Prostate gland (tissue), 2 donors: ENCODE data around the gene C6orf132. TPM values are rescaled to one million over a fixed set of nuclear protein-coding genes. Genes with fewer than 3 reads are reported as not detected.

Source experiments
- DNase-seq: peaks from one replicate; pipeline ENCODE4 v3.0.0-alpha.2; 2019; ENCODE audit warnings: low spot score
- H3K27ac ChIP-seq, 2 donors: fragments of 200-600 bp; sonication (generic); 2 replicates each; pipeline ENCODE4 v1.5.1; 2017 to 2019
- H3K27me3 ChIP-seq: fragments of 200-600 bp; sonication (generic); replicated peaks from 2 replicates; pipeline ENCODE4 v1.5.1; 2019; ENCODE audit not compliant: insufficient read depth
- H3K36me3 ChIP-seq, 2 donors: fragments of 200-600 bp; sonication (generic); 1 replicate in 1 of 2; 2 replicates in 1 of 2; pipeline versions ENCODE4 v1.5.1 to v1.8.1; 2017 to 2019
- H3K4me1 ChIP-seq: fragments of 200-600 bp; sonication (generic); replicated peaks from 2 replicates; pipeline ENCODE4 v1.5.1; 2019
- H3K4me3 ChIP-seq, 2 donors: fragments of 200-600 bp; sonication (generic); 2 replicates each; pipeline ENCODE4 v1.5.1; 2017 to 2019
- H3K9me3 ChIP-seq: fragments of 200-600 bp; sonication (generic); 2 replicates; pipeline ENCODE4 v1.5.1; 2017
- CTCF ChIP-seq, 4 experiments: fragments of 200-600 bp in 2 of 4; fragments of 450-650 bp in 2 of 4; sonication (generic) in 2 of 4; IDR thresholded peaks; 1 replicate in 3 of 4; 2 replicates in 1 of 4; pipeline ENCODE4 v1.5.1; 2016 to 2019; ENCODE audit warnings: antibody characterized with exemption in 4 of 4, mild to moderate bottlenecking in 2 of 4, moderate library complexity in 2 of 4
- POLR2A ChIP-seq: fragments of 450-650 bp; IDR thresholded peaks from one replicate; pipeline ENCODE4 v1.6.1; 2016; ENCODE audit warnings: antibody characterized with exemption, mild to moderate bottlenecking
- POLR2AphosphoS5 ChIP-seq: sonication (generic); formaldehyde crosslinking; IDR thresholded peaks from one replicate; pipeline ENCODE4 v1.6.1; 2017; ENCODE audit warnings: antibody characterized with exemption
- WGBS: methylation state at CpG from one replicate; pipeline ENCODE4 v1.1.5; 2018; 5-methylcytosine and 5-hydroxymethylcytosine counted together
- intact Hi-C: fragments of 100-400 bp; cut with DNase I; formaldehyde crosslinking; loops from one replicate; pipeline ENCODE4 v1.14.2; 2022
- total RNA-seq, 2 donors: library from RNA; depleted of rRNA; stranded (reverse); fragments of >200 nt; gene quantifications; one replicate each; pipeline ENCODE4 v1.1.0, GENCODE V29; 2016

C6orf132 gene
- total RNA-seq, 2 donors from 2014 or later = 30.8 to 45.9 TPM

GRCh38 chr6:42184475-42184874, 42.1 kb upstream of the C6orf132 start:
- 99% methylated on average over 4 of the region's 4 CpGs for WGBS
- no peaks in the 10 kb centered on the region for H3K27me3 ChIP-seq
- no peak overlapping the region for H3K4me3 ChIP-seq
- H3K9me3 ChIP-seq = no peaks in the 10 kb centered on the region
- no peaks in the 10 kb centered on the region for H3K4me1 ChIP-seq
- no peaks in the 10 kb centered on the region for H3K36me3 ChIP-seq
- intact Hi-C loops = no loop called here
- H3K27ac ChIP-seq = no peak overlapping the region
- no peak for DNase-seq
- TF ChIP-seq CTCF (IDR thresholded peaks at IDR 0.05) = no peak
- TF ChIP-seq POLR2A = no peak
- TF ChIP-seq POLR2AphosphoS5 = no peak

- Histone ChIP-seq H3K27me3 (no peaks in the 10 kb centered on the region), H3K36me3 (no peaks in the 10 kb centered on the region), H3K27ac (no peak overlapping the region), H3K4me3 (no peak overlapping the region), H3K9me3 (no peaks in the 10 kb centered on the region), H3K4me1 (no peaks in the 10 kb centered on the region)
- WGBS = 83% methylated on average over 5 of the region's 5 CpGs
- no peak for DNase-seq
- TF ChIP-seq CTCF (IDR thresholded peaks at IDR 0.05) (no peak), POLR2A (no peak), POLR2AphosphoS5 (no peak)
- intact Hi-C loops = no loop called here
Observed at GRCh38 chr6:42182101-42182500, 39.7 kb upstream of the C6orf132 start.

- Histone ChIP-seq H3K27ac (no peak overlapping the region), H3K36me3 (no peaks in the 10 kb centered on the region), H3K4me3 (no peak overlapping the region), H3K4me1 (no peaks in the 10 kb centered on the region), H3K27me3 (no peaks in the 10 kb centered on the region), H3K9me3 (no peaks in the 10 kb centered on the region)
- DNase-seq = no peak
- intact Hi-C loops = no loop called here
- 83% methylated on average over 3 of the region's 3 CpGs for WGBS
- TF ChIP-seq POLR2A = no peak
- TF ChIP-seq POLR2AphosphoS5 = no peak
Observed at GRCh38 chr6:42179945-42180313, 37.5 kb upstream of the C6orf132 start.

- no peak for DNase-seq
- Histone ChIP-seq H3K27me3 (no peaks in the 10 kb centered on the region), H3K27ac (no peak overlapping the region), H3K36me3 (no peaks in the 10 kb centered on the region), H3K4me1 (no peaks in the 10 kb centered on the region), H3K9me3 (no peaks in the 10 kb centered on the region), H3K4me3 (no peak overlapping the region)
- 91% methylated on average over 20 of the region's 20 CpGs for WGBS
- TF ChIP-seq POLR2A = no peak
- TF ChIP-seq POLR2AphosphoS5 = no peak
- TF ChIP-seq CTCF (IDR thresholded peaks at IDR 0.05) = no peak
- intact Hi-C loops = no loop called here
Observed at GRCh38 chr6:42179261-42179944, 37.0 kb upstream of the C6orf132 start.

- no peak for DNase-seq
Observed at GRCh38 chr6:42177514-42178364, 35.3 kb upstream of the C6orf132 start.

More at GRCh38 chr6:42177514-42178364, 35.3 kb upstream of the C6orf132 start:
- no peak for TF ChIP-seq CTCF (IDR thresholded peaks at IDR 0.05)
- TF ChIP-seq POLR2AphosphoS5 = no peak
- TF ChIP-seq POLR2A = no peak
- Histone ChIP-seq H3K27me3 (no peaks in the 10 kb centered on the region), H3K27ac (no peak overlapping the region), H3K36me3 (no peaks in the 10 kb centered on the region), H3K4me3 (no peak overlapping the region), H3K9me3 (no peaks in the 10 kb centered on the region), H3K4me1 (no peaks in the 10 kb centered on the region)
- intact Hi-C loops = no loop called here
- 34% methylated on average over 18 of the region's 27 CpGs for WGBS
